Activated effector memory CD4-positive, alpha-beta T cell treated with Interleukin-2 at 50 U/mL for 16 hours (primary cell): ENCODE data around the gene PPIL6.
"Not testable (repeated sequence)": the region's sequence is repeated elsewhere in the genome, so short reads cannot be mapped to it uniquely, and the experiment has no call there.

Experiments used
- DNase-seq: peaks from one replicate; pipeline ENCODE4 v3.0.0-alpha.2; 2020

PPIL6 gene

DNA sequence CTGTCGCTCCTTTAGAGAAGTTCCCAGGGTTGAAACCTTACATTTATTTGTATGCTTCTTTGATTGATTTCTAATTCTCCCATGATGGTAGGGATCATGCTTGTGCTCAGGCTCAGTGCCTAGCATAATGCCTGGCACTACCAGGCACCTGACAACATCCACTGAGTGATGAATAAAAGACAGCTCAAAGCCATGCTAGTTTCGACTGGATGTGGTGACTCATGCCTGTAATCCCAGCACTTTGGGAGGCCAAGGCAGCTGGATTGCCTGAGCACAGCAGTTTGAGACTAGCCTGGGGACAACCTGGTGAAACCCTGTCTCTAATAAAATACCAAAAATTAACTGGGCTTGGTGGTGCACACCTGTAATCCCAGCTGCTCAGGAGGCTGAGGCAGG, 46.5 kb downstream of the PPIL6 start:
- DNase-seq = no peak

DNA sequence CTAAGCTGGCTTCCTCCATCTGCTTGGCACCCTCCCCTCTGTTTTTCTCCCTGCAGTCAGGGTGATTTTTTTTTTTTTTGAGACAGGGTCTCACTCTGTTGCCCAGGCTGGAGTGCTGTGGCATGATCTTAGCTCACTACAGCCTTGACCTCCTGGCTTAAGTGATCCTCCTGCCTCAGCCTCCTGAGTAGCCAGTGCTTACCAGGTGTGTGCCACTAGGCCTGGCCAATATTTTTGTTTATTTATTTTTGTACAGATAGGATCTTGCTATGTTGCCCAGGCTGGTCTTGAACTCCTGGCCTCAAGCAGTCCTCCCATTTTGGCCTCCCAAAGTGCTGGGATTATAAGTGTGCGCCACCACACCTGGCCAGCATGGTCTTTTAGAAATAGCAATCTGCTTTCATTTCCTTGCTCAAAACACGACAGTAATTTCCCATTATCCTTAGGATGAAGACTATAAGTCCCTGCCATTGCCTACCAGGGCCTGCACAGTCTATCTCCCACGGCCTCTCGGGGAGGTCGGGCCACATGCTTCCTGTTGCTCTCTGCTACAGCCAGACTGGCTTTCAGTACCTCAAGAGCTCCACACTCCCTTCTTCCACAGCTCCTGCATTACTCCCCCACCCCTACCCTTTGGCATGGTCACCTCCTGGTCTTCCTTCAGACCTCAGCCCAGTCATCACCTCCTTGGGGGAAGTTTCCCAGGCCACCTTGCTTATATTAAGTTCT, 47.1 kb downstream of the PPIL6 start:
- DNase-seq = no peak

DNA sequence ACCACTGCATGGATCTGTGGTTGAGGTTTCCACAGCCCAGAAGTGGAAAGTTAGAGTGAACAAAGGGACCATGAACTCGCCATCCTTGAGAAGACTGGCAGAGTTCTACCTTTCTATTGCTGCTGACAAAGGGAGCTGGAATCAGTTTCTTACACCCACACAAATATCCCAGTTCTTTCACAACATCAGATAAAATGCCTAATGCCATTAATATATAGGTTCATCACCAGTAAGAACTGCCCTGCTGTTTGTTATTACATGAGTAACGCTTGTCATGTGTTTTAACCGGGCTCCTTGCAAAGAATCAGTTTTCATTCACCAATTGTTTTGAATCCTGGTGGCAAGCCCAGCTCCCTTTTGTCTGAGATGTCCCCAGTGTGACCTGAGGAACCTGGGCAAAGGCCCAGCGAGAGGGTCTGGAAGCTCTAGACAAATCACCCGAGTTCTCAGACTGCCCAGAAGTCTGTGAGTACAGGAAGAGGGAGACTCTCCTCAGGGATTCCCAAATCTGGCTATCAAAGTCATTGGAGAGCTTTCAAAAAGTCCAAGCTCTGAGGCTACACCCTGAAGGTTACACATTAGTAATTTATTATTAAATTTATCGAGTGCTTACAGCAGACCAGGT, 50.7 kb downstream of the PPIL6 start:
- no peak for DNase-seq

DNA sequence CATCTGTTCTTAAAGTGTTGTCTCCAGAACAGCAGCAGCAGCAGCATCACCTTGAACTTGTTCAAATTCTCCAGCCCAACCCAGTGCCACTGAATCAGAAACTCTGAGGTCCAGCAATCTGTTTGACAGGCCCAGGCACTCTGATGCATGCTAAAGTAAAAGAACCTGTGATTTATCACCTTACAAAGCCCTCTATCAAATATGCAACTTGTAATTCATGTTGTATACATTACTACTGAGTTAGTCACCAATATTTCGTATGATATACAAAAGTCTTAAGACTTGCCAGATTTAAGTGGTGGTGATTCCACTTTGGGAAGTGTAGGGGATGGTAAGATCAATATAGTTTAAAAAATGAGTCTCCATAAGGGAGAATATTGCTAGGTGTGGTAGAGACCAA, 52.2 kb downstream of the PPIL6 start:
- no peak for DNase-seq

DNA sequence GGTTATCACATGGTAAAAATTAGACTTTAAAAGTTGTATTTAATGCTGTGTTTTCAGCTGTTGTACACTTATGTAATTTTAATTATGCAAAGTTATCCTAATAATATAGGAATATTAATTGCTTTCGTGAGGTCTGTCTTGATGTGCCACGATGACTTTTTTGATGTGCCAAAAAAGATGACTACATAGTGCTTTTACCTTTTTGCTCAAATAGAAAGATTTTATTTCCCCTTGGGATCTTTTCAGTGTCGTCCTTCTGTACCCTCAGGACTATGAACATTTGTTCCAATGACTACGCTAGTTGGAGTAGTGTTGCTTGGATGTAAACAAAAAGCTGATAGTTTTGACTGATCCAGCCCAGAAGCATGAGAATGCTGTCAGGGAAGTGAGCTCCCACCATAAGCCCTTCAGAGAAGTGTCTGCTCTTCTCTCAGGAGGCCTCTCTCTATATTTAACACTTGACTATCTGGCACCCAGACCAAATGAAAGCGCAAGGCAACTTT, 56.9 kb downstream of the PPIL6 start:
- DNase-seq = no peak

DNA sequence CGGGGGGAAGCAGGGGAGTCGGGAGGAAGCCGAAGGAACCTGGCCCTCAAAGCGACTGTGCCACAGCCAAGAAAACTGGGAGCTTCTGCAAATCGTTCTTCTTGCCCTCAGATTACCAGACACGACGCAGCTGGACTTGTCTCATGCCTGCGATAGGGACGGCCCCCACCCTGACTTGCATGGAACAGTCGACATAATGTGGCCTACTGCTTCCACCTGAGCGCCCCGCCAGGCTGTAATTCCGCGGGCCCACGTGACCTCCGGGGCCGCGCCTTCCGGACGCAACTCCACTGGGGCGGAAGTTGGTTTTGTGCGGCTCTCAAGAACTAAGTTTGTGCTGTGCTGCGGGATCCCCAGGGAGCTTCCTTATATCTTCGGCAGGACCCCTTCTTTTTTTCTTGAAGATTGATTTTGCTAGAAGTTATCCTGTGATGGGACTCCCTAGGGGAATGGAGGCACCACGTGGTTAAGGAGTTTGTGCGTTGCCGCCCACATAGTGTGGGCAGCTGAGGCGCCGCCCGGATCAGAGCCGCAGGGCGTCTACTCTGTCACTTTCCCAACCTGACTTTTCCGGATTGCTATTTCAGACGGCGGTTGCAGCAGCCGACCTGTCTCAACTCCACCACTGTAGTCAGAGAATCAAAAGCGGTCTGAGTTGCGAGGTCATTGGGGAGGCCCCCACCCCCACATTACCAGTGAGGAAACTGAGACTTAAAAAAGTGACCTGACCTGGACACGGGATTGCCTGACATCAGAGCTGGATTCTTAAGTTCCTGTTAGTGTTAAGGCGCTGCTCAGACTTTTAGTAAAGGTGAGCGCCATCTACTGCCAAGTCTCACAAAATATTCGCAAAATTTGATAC, 57.6 kb downstream of the PPIL6 start:
- DNase-seq = peak; percentile 90

DNA sequence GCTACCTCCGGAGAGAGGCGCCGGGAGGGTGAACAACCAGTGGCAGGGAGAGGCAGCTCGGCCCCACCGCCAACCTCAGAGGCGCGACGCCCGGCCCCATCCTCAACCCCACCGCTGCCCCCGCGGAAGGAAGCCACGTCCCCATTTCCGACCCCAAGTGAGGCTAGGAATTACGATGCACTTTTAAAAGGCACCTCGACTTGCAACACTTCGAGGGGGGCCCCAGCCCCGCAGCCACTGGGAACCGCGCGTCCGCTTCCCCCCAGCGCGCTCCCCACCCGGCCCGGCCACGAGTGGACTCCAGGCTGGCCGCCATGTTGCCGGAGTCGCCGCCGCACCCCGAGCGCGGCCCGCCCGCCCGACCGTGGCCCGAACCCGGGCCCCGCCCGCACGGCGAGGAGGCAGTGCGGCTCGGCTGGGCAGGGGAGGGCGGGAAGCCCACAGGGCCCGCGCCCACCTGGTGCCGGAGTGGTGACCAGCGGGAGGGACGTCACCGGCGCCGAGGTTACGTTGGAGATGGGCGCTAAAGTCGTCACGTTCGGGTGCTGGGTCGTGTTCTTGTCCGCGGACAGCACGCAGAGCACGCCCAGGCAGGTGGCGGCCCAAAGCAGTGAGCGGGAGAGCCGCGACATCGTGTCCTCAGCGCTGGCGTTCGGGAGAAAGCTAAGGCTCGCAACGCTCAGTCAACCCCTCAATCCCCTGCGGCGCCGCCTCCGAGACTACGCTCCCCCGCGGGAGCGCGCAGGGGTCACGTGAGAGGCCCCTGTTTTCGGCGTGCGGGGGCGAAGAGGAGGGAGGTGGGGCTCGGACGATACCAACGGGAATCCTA, 58.5 kb downstream of the PPIL6 start, which contains the start of gene CD164:
CD164 (minus strand) TSS at position 721 of the 829 bp plus-strand sequence; CDS start at position 632, 89 bp downstream.
- DNase-seq = peak; percentile 91

DNA sequence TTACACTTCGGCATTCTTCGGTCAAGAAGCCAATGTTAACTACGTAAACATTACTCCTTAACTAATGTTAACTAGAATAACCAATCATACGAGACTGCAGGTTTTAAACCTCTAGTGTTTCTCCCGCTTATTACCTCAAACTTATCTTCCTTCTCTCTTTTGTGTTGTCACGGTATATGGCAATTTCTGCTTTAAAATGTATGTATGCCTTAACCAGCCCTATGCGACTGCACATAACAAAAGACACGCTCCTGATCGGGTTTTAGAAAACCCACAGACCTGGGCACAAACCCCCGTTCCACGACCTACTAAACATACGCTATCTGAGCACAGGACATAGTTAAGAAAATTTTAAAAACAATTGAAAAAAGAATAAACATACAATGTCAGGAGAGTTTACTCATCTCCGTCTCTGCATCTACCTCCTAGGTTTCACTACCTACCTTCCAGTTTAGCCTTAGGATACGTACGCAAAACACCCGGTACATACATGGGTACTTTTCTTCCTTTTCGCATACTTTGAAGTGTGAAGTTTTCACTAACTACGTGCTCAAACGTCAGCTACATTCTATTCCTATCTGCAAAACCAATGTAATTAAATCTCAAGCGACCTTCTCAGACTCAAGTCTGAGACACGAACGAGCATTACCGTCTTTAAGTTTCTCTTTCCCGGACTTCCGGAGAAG, 59.2 kb downstream of the PPIL6 start:
- DNase-seq = no peak

DNA sequence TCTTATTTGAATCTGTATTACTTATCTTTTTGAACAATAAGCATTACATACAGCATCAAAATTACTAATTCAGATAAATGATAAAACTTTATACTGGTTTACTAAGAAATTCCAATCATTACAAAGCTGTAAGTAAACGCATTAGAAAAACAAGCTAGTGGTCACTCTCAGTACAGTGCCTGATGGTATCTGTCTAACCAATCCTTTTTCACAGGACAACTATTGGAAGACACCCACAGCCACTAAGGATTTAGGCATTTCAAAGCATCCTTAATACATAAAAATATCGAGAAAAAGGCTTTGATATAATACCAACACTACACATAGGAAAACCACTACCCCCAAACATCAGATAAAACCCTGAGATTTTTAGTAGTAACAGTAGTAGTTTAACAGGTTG, 60.7 kb downstream of the PPIL6 start:
- no peak for DNase-seq

DNA sequence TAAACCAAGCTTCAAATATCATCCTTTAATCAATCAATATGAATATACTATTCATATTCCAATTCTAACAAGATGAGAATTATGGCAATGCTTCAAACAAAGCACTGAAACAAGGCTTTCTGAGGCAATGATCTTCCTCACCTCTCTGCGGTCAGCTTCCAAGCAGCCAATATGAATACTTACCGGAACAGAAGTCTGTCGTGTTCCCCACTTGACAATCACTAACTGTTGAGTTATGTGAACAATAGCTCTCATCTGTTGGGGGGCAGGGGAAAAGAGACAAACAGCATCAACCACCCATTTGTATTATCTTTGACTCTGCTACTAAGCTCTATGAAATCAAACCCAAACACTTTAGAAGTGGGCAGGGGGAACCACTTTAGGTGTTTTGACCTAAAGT, 62.7 kb downstream of the PPIL6 start:
- DNase-seq = no peak

DNA sequence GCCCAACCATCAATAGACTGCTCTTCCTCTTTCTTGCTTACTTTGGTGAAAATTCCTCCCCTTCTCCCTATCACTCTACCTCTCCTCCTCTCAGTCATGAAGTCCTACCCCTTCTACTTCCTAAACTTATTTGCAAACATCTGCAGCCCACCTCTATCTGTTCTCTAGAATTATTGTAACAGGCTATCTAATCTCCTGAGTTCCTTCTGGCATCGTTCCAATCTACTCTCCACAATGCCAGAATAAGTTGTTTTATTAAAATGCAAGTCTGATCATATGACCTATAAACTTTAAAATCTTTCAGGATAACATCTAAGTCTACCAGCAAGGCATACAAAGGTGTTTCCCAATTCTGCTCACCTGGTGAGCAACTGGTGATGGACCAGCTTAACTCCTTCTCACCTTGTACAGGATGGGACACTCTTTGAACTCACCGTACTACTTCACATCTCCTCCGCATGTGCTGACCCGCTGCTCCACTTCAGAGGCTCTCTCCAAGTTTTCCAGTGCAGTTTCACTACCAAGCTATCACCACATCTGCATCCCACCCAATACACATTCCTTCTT, 66.0 kb downstream of the PPIL6 start:
- DNase-seq = no peak

DNA sequence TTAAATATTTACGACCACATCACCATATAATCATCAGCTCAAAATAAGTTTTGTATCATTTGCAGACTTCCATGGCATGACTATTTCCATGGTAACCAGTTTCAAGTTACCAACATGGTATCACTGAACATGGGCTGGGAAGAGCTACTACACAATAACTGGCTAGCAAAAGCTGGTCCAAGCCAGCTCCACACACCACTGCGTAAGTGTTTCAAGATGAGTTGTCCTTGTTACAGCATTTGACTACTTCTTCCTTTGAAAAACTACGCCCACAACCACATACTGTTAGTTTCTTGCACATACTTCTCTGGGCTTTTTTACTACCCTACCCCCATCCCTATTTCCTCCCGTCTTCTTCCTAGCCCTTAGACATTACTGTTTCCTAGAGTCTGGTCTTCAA, 66.7 kb downstream of the PPIL6 start:
- no peak for DNase-seq

DNA sequence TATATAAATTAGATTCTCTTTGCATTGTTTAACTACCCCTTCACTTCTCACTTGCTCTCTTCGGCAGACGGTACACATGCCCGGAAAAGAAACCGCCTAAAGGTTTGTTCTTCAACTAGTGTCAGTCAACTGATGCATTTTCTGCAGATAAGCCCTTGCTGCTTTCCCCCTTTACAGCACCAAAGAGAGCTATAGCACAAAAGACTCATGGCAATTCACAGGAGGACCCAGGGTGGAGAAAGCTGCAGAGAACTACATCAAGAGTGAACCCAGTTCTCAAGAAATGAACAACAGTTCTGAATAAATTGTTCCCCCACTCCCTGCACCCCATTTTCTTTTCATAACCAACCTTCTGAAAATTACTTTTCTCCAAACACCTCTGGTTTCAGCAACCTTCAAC, 67.1 kb downstream of the PPIL6 start:
- DNase-seq = no peak

DNA sequence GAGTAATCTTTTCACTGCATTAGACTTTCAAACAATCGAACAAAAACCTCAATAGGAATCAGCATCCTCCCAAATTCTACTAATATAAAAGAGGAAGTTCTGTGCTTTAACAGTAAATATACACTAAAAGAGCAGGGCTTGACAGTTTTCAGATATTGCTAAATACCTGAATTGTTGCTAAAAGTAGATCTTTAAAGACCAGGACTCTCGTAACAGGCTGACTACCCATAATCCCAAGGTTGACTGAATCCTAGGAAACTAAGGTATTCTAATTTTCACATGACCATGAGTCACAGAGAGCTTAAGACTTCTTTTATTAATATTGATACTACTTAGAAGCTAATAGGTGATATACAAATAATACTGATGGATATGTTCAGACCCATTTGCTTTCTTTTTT, 68.3 kb downstream of the PPIL6 start:
- no peak for DNase-seq

DNA sequence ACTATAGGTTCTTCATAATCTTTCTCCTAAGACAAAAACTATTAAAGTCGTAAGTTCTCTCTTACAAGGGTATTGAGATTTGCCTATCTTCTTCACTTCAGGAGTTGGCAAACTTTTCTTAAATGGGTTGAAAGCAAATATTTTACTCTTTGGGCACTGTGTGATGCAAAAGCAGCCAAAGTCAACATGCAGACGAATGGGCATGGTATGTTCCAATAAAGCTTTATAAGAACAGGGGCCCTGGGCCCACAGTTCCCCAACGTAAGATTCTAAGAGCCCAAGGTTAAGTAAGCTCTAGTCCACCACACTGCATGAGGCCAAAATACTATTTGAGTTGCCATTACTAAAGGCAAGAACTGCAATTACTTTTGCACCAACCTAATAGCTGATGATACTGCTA, 69.6 kb downstream of the PPIL6 start:
- no peak for DNase-seq

DNA sequence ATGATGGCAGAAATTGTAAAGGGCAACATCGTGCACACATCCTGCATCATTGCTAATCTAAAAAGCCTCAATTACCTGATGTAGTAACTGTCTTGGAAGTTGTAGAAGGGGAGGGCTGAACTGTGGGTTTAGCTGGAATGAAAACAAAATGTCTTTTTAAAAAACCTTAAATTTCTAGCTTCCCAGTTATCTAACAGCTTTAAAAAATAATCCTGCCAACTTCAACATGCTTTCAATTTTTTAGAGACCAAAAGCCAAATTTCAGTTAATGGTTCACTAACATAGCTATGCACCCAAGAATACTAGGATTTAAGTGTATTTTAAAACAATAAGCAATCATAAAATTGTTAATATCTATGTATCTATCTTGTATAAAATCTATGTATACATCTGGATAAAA, 70.1 kb downstream of the PPIL6 start:
- no peak for DNase-seq

DNA sequence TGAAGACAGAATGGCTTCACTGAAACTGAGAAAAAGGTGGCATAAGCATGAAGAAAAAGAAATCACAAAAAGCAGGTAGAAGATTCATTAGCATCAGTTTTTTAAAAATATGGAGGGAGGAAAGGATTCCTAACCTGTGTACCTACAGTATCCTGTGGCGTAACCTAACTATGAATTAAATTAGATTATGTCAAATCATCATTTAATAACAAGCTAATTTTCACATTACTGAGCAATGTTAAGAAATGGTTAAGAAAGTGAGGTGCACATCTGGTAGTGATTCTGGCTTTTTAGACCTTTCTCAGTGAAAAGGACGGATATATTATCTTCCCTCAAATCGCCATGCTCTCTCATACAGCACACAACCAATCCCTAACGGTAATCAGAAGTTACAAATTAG, 70.7 kb downstream of the PPIL6 start:
- DNase-seq = no peak

DNA sequence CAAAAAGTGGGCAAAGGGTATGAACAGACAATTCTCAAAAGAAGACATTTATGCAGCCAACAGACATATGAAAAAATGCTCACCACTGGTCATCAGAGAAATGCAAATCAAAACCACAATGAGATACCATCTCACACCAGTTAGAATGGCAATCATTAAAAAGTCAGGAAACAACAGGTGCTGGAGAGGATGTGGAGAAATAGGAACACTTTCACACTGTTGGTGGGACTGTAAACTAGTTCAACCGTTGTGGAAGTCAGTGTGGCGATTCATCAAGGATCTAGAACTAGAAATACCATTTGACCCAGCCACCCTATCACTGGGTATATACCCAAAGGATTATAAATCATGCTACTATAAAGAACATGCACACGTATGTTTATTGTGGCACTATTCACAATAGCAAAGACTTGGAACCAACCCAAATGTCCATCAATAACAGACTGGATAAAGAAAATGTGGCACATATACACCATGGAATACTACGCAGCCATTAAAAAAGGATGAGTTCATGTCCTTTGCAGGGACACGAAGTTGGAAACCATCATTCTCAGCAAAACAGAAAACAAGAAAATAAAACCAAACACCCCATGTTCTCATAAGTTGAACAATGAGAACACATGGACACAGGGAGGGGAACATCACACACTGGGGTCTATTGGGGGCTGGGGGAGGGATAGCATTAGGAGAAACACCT, 75.9 kb downstream of the PPIL6 start:
- DNase-seq = not testable (repeated sequence)

DNA sequence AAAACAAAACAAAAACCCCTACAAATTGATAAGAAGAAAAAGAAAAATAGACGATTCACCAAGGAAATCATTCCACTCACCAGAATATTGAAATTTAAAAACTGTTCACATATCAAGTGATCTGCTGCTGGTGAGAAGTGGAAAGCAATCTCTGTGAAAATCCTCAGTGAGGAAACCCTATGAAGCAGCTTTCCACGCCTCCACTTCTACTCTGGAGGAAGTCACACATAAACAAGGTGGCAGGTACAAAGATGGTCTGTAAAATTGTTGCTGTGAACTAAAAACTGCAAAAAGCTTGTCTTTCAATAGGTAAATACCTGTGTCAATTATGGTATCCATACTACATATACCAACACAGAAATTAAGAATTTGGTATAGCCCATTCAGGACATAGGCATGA, 76.7 kb downstream of the PPIL6 start:
- DNase-seq = no peak

DNA sequence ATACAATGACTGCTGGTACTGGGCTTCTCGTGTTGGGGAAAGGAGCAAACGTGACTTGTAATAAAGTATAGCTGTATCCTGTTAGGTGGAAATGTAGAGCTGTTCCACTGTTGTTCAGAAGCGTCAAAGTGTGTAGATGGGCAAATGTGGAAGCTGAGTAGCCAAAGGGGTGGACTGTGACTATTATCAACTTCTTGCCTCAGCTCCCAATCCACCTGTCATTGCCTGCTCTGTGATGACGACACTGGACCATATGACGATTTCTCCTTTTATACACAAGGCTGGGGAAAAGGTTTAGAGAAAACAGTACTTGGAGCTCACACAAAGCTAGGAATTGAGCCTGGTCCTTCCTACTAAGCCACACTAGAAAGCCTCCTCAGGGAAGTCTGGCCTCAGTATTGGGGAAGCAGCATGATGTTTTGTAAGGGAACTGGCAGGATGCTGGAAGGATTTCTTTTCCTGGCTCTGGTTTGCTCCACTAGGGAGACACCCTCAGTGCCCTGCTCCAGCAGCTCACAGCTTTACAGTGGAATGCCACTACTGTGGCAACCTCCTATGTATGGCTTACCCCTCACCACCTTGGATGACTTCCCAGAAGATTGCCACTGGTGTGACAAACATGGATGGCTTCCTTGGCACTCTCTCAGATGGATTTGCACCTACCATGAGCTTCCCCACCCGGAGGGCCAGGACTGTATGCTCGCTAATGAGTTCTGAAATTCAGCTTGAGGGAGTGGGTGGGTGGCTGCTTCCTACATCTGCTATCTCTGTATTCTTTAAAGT, 78.1 kb downstream of the PPIL6 start:
- DNase-seq = no peak
